Activated CD8-positive, alpha-beta memory T cell treated with anti-CD3 and anti-CD28 coated beads for 4 hours (primary cell): ENCODE results near the gene MALL.
"Not testable (repeated sequence)": the region's sequence is repeated elsewhere in the genome, so short reads cannot be mapped to it uniquely, and the experiment has no call there.

ENCODE experiments used
- DNase-seq, 2 donors: peaks; one replicate each; pipeline ENCODE4 v3.0.0-alpha.2; 2020; ENCODE audit warnings: low read depth in 2 of 2

Gene MALL

GRCh38 chr2:110050222-110050621 lies 65.4 kb downstream of the MALL start:
- DNase-seq, result not testable (repeated sequence)

- not testable (repeated sequence) for DNase-seq
Measured at GRCh38 chr2:110049769-110050168, 65.9 kb downstream of the MALL start.

GRCh38 chr2:110048255-110049197 lies 67.1 kb downstream of the MALL start:
- DNase-seq, result not testable (repeated sequence)

- DNase-seq, result not testable (repeated sequence)
Measured at GRCh38 chr2:110047225-110047624, 68.4 kb downstream of the MALL start.

DNA sequence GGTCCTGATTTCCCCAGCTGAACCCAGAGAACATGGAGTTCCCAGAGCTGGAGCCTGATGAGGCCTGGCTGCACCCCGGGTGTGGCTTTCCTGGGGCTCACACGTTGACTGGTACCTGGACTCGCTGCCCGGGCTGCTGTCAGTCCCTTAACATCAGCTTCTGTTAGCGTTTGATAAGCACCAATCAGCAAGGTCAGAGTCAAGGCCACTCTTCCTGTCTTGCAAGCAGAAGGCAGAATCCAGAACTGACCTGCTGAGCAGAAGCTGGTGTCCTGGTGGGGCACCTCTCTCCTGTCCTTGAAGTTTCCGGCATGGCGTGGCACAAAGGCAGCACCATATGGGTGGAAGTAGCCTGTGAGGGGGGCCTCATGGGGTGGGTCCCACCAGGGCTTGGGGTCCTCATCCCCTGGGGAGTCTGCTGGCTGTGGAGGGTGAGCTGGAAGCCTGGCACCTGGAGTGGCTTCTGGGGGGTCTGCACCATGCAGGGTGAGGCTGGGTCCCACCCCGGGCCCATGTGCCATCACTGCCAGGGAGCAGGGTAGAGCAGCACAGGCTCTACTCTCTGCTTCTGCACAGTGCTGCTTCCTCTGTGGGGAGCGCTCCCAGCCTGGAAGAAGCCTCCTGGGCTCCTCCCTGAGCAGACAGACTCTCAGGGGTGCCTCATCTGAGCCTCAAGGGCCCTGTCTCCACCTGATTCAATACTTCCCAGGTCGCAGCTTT lies 73.5 kb downstream of the MALL start:
- not testable (repeated sequence) for DNase-seq

- DNase-seq, result not testable (repeated sequence)
Measured at GRCh38 chr2:110037336-110037735, 78.3 kb downstream of the MALL start.

DNA sequence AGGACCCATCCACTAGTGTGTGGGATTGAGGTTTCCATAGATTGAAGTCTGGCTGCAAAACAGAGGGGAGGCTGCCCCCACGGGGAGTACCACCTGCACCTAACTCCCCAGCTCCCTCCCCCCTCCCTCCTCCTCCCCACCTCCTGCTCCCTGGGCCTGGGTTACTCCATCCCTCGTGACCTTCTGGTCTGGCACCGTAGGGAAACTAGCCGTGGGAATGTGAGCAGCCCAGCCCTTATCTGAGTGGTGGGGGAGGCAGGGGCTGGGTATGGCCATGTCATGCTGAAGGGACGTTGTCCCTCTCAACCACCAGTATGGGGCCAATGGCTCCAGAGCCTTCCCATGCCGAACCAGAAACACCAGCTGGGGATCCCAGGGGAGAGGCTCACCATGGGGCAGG lies 80.2 kb downstream of the MALL start:
- DNase-seq, result not testable (repeated sequence)

GRCh38 chr2:110034935-110035334 lies 80.7 kb downstream of the MALL start:
- not testable (repeated sequence) for DNase-seq
